HepG2 (cell line): Measurements from ENCODE around the gene FETUB. TPM values are rescaled to one million over a fixed set of nuclear protein-coding genes. Genes with fewer than 3 reads are reported as not detected.

Experiments
- ATRX ChIP-seq: sonication (generic); formaldehyde crosslinking; IDR thresholded peaks from 2 replicates; pipeline ENCODE4 v1.4.0; 2020; ENCODE audit warnings: missing genetic modification reagents, borderline replicate concordance
- ESRRA ChIP-seq: sonication (generic); formaldehyde crosslinking; IDR thresholded peaks from 2 replicates; pipeline ENCODE4 v1.5.1; 2020; ENCODE audit warnings: mild to moderate bottlenecking, low read depth, missing genetic modification reagents
- HHEX ChIP-seq: IDR thresholded peaks from 2 replicates; pipeline ENCODE4 v1.6.1; 2016; ENCODE audit warnings: control low read depth
- KDM5B ChIP-seq: sonication (generic); formaldehyde crosslinking; IDR thresholded peaks from 2 replicates; pipeline ENCODE4 v1.4.0; 2020; ENCODE audit warnings: missing genetic modification reagents, mild to moderate bottlenecking, borderline replicate concordance
- MED13 ChIP-seq: sonication (generic); formaldehyde crosslinking; IDR thresholded peaks from 2 replicates; pipeline ENCODE4 v1.5.0; 2020; ENCODE audit warnings: missing genetic modification reagents
- MEIS2 ChIP-seq: sonication (generic); formaldehyde crosslinking; IDR thresholded peaks from 2 replicates; pipeline ENCODE4 v1.9.0; 2021; ENCODE audit warnings: mild to moderate bottlenecking, missing genetic modification reagents
- MTA3 ChIP-seq: sonication (generic); formaldehyde crosslinking; IDR thresholded peaks from 2 replicates; pipeline ENCODE4 v1.4.0; 2020; ENCODE audit warnings: missing genetic modification reagents
- RFX1 ChIP-seq: fragments of 450-650 bp; IDR thresholded peaks from 2 replicates; pipeline ENCODE4 v1.6.1; 2017
- SETDB1 ChIP-seq: sonication (generic); formaldehyde crosslinking; IDR thresholded peaks from 2 replicates; pipeline ENCODE4 v1.5.1; 2020; ENCODE audit warnings: missing genetic modification reagents, mild to moderate bottlenecking, borderline replicate concordance
- SMARCC2 ChIP-seq: fragments of 450-650 bp; IDR thresholded peaks from 2 replicates; pipeline ENCODE4 v1.6.1; 2017; ENCODE audit warnings: antibody characterized with exemption, mild to moderate bottlenecking
- TAF15 ChIP-seq: fragments of 200-400 bp; formaldehyde crosslinking; IDR thresholded peaks from one replicate; pipeline ENCODE4 v1.6.1; 2018; ENCODE audit warnings: mild to moderate bottlenecking, low read depth, low read length; ENCODE audit not compliant: poor library complexity, severe bottlenecking
- YEATS2 ChIP-seq: sonication (generic); formaldehyde crosslinking; IDR thresholded peaks from 2 replicates; pipeline ENCODE4 v1.4.0; 2020; ENCODE audit warnings: missing genetic modification reagents, borderline replicate concordance
- ZNF430 ChIP-seq: sonication (generic); formaldehyde crosslinking; IDR thresholded peaks from 2 replicates; pipeline ENCODE4 v1.9.0; 2021; ENCODE audit warnings: mild to moderate bottlenecking, missing genetic modification reagents
- ZNF556 ChIP-seq: sonication (generic); formaldehyde crosslinking; IDR thresholded peaks from 2 replicates; pipeline ENCODE4 v1.4.0; 2020; ENCODE audit warnings: mild to moderate bottlenecking, missing genetic modification reagents, borderline replicate concordance
- ZNF607 ChIP-seq: sonication (generic); formaldehyde crosslinking; IDR thresholded peaks from 2 replicates; pipeline ENCODE4 v1.5.1; 2020; ENCODE audit warnings: missing genetic modification reagents, mild to moderate bottlenecking, borderline replicate concordance
- ZNF737 ChIP-seq: sonication (generic); formaldehyde crosslinking; IDR thresholded peaks from 2 replicates; pipeline ENCODE4 v1.5.0; 2020; ENCODE audit warnings: missing genetic modification reagents, mild to moderate bottlenecking, borderline replicate concordance
- ZNF766 ChIP-seq: sonication (generic); formaldehyde crosslinking; IDR thresholded peaks from 2 replicates; pipeline ENCODE4 v1.5.0; 2020; ENCODE audit warnings: missing genetic modification reagents, borderline replicate concordance
- polyA plus RNA-seq, 8 experiments: library from polyadenylated mRNA; depleted of rRNA in 3 of 8; stranded (reverse) in 7 of 8; unstranded in 1 of 8; fragments of >200 nt; fragmentation: Illumina TruSeq in 4 of 8; extraction: Trizol in 4 of 8; gene quantifications; 2 replicates each; pipeline versions ENCODE4 v1.2.1 to v1.2.3, GENCODE V29; 2011 to 2016; ENCODE audit warnings: low read depth in 4 of 8, missing spikeins in 1 of 8, mixed read lengths in 1 of 8; ENCODE audit not compliant: insufficient read depth in 1 of 8
- total RNA-seq, 5 experiments: library from RNA; depleted of rRNA; stranded (reverse); fragments of >200 nt; fragmentation: Illumina TruSeq; extraction: Trizol; gene quantifications; 2 replicates each; pipeline ENCODE4 v1.2.3, GENCODE V29; 2016; ENCODE audit warnings: low read depth in 1 of 5
- TF ChIP-seq, protein P1 (sequence below): sonication (generic); formaldehyde crosslinking; IDR thresholded peaks from 2 replicates; pipeline ENCODE4 v1.8.0; 2022; ENCODE audit warnings: mild to moderate bottlenecking, missing genetic modification reagents; ENCODE audit not compliant: insufficient replicate concordance
- TF ChIP-seq, protein P2 (sequence below): sonication (generic); formaldehyde crosslinking; IDR thresholded peaks from 2 replicates; pipeline ENCODE4 v1.4.0; 2020; ENCODE audit warnings: missing genetic modification reagents
- TF ChIP-seq, protein P3 (sequence below): sonication (generic); formaldehyde crosslinking; IDR thresholded peaks from 2 replicates; pipeline ENCODE4 v1.4.0; 2020; ENCODE audit warnings: mild to moderate bottlenecking, missing genetic modification reagents, borderline replicate concordance
- TF ChIP-seq, protein P4 (sequence below): sonication (generic); formaldehyde crosslinking; IDR thresholded peaks from 2 replicates; pipeline ENCODE4 v1.8.0; 2023; ENCODE audit warnings: mild to moderate bottlenecking, missing genetic modification reagents
- TF ChIP-seq, protein P5 (sequence below): sonication (generic); formaldehyde crosslinking; IDR thresholded peaks from 2 replicates; pipeline ENCODE4 v1.5.0; 2020; ENCODE audit warnings: missing genetic modification reagents

FETUB gene
- total and polyA plus RNA-seq, 2 of the 13 experiments (the other 11 are each of a cell fraction or from before 2014, with no cell fraction given): 2.1 to 4.4 TPM

DNA sequence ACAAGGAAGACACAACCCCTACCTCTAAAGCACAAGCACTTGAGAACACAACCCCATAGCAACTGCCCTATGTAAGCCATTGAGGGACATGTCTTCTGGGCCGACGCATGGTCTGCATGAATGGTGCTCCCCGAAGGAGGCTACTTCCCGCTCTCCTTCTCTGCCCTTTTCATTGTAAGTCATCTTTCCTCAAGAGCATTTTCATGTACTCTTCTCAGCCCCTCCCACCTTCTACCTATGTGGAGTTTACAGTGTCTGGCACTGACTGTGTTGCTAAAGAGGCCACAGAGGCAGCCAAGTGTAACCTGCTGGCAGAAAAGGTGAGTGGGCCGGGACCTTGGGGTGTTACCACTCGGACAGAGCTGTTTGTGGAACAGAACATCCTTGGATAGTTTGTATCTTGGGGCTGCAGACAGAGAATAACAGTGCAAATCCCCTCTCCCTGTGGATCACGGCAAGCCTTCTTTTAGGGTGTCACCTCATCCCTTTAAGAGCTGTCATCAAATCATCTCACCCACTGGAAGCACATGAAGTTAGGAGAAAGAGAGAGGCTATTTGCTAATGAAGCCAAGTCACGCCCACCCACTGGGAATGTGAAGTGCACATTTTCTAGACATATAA, 21.8 kb upstream of the FETUB start (continued):
- TF ChIP-seq, protein P1, sequence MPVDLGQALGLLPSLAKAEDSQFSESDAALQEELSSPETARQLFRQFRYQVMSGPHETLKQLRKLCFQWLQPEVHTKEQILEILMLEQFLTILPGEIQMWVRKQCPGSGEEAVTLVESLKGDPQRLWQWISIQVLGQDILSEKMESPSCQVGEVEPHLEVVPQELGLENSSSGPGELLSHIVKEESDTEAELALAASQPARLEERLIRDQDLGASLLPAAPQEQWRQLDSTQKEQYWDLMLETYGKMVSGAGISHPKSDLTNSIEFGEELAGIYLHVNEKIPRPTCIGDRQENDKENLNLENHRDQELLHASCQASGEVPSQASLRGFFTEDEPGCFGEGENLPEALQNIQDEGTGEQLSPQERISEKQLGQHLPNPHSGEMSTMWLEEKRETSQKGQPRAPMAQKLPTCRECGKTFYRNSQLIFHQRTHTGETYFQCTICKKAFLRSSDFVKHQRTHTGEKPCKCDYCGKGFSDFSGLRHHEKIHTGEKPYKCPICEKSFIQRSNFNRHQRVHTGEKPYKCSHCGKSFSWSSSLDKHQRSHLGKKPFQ (CRISPR knock-in tag): no peak
- TF ChIP-seq, protein P2, sequence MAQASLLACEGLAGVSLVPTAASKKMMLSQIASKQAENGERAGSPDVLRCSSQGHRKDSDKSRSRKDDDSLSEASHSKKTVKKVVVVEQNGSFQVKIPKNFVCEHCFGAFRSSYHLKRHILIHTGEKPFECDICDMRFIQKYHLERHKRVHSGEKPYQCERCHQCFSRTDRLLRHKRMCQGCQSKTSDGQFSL: no peak
- TF ChIP-seq, protein P3, sequence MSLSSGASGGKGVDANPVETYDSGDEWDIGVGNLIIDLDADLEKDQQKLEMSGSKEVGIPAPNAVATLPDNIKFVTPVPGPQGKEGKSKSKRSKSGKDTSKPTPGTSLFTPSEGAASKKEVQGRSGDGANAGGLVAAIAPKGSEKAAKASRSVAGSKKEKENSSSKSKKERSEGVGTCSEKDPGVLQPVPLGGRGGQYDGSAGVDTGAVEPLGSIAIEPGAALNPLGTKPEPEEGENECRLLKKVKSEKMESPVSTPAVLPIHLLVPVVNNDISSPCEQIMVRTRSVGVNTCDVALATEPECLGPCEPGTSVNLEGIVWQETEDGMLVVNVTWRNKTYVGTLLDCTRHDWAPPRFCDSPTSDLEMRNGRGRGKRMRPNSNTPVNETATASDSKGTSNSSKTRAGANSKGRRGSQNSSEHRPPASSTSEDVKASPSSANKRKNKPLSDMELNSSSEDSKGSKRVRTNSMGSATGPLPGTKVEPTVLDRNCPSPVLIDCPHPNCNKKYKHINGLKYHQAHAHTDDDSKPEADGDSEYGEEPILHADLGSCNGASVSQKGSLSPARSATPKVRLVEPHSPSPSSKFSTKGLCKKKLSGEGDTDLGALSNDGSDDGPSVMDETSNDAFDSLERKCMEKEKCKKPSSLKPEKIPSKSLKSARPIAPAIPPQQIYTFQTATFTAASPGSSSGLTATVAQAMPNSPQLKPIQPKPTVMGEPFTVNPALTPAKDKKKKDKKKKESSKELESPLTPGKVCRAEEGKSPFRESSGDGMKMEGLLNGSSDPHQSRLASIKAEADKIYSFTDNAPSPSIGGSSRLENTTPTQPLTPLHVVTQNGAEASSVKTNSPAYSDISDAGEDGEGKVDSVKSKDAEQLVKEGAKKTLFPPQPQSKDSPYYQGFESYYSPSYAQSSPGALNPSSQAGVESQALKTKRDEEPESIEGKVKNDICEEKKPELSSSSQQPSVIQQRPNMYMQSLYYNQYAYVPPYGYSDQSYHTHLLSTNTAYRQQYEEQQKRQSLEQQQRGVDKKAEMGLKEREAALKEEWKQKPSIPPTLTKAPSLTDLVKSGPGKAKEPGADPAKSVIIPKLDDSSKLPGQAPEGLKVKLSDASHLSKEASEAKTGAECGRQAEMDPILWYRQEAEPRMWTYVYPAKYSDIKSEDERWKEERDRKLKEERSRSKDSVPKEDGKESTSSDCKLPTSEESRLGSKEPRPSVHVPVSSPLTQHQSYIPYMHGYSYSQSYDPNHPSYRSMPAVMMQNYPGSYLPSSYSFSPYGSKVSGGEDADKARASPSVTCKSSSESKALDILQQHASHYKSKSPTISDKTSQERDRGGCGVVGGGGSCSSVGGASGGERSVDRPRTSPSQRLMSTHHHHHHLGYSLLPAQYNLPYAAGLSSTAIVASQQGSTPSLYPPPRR (CRISPR knock-in tag): peak; percentile 9; the same call in 1 of the 2 replicates
- TF ChIP-seq MED13: no peak
- peak; percentile 75 for TF ChIP-seq ZNF430
- 0 out of 2 replicates have a peak, but pooled peaks have one; percentile 4 for TF ChIP-seq KDM5B (CRISPR knock-in tag)
- TF ChIP-seq TAF15: no peak
- TF ChIP-seq RFX1: no peak
- no peak for TF ChIP-seq HHEX
- no peak for TF ChIP-seq MTA3 (CRISPR knock-in tag)
- peak; percentile 23; the same call in 1 of the 2 replicates for TF ChIP-seq ZNF556 (CRISPR knock-in tag)
- TF ChIP-seq ESRRA (CRISPR knock-in tag): 0 out of 2 replicates have a peak, but pooled peaks have one; percentile 40
- no peak for TF ChIP-seq YEATS2 (CRISPR knock-in tag)
- TF ChIP-seq ATRX: no peak
- no peak for TF ChIP-seq SETDB1 (CRISPR knock-in tag)
- TF ChIP-seq, protein P4, sequence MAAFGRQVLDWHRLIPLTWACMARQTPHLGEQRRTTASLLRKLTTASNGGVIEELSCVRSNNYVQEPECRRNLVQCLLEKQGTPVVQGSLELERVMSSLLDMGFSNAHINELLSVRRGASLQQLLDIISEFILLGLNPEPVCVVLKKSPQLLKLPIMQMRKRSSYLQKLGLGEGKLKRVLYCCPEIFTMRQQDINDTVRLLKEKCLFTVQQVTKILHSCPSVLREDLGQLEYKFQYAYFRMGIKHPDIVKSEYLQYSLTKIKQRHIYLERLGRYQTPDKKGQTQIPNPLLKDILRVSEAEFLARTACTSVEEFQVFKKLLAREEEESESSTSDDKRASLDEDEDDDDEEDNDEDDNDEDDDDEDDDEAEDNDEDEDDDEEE (CRISPR knock-in tag): 0 out of 2 replicates have a peak, but pooled peaks have one; percentile 84
- TF ChIP-seq ZNF737 (CRISPR knock-in tag): no peak
- peak; percentile 52; the same call in 1 of the 2 replicates for TF ChIP-seq ZNF607
- TF ChIP-seq, protein P5, sequence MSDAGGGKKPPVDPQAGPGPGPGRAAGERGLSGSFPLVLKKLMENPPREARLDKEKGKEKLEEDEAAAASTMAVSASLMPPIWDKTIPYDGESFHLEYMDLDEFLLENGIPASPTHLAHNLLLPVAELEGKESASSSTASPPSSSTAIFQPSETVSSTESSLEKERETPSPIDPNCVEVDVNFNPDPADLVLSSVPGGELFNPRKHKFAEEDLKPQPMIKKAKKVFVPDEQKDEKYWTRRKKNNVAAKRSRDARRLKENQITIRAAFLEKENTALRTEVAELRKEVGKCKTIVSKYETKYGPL (CRISPR knock-in tag): peak; percentile 51; the same call in 1 of the 2 replicates
- TF ChIP-seq SMARCC2: no peak
- no peak for TF ChIP-seq ZNF766 (CRISPR knock-in tag)
- TF ChIP-seq MEIS2 (CRISPR knock-in tag): peak; percentile 25; the same call in 1 of the 2 replicates
